CD4-positive, alpha-beta memory T cell (primary cell): ENCODE measurements around the gene CRLF2. TPM values are rescaled to one million over a fixed set of nuclear protein-coding genes. Genes with fewer than 3 reads are reported as not detected.
"Not testable (repeated sequence)": the region's sequence is repeated elsewhere in the genome, so short reads cannot be mapped to it uniquely, and the experiment has no call there.

Experiments used
- CTCF ChIA-PET: fragments of 350-600 bp; sonication (Branson Sonifier 250); formaldehyde crosslinking; loops from one replicate; lab custom pipeline; 2021; ENCODE audit warnings: inconsistent platforms; ENCODE audit not compliant: partially characterized antibody; lab: Charles Lee
- POLR2A ChIA-PET: fragments of 350-600 bp; sonication (Branson Sonifier 250); formaldehyde crosslinking; loops from one replicate; lab custom pipeline; 2021; ENCODE audit not compliant: partially characterized antibody; lab: Charles Lee
- DNase-seq, 5 donors: peaks; one replicate each; pipeline versions ENCODE4 v3.0.0 to v3.0.0-alpha.2; 2020 to 2022; ENCODE audit warnings: mixed read lengths in 1 of 5
- H3K27ac ChIP-seq: one replicate; pipeline ENCODE4 v1.7.0; 2013; ENCODE audit warnings: low read depth, low read length
- H3K27me3 ChIP-seq: 2 replicates; pipeline ENCODE4 v1.7.0; 2013; ENCODE audit warnings: mild to moderate bottlenecking, low read length, moderate library complexity; ENCODE audit not compliant: insufficient read depth
- H3K36me3 ChIP-seq: 2 replicates; pipeline ENCODE4 v1.7.0; 2013; ENCODE audit warnings: mild to moderate bottlenecking, low read length, moderate library complexity; ENCODE audit not compliant: insufficient read depth
- H3K4me1 ChIP-seq: 2 replicates; pipeline ENCODE4 v1.7.0; 2013; ENCODE audit warnings: mild to moderate bottlenecking, low read length, moderate library complexity; ENCODE audit not compliant: insufficient read depth
- H3K4me3 ChIP-seq, 2 donors: one replicate each; pipeline ENCODE4 v1.7.0; 2013; ENCODE audit warnings: low read length in 2 of 2, mild to moderate bottlenecking in 1 of 2
- H3K9me3 ChIP-seq, 2 donors: one replicate each; pipeline ENCODE4 v1.7.0; 2013; ENCODE audit warnings: low read length in 2 of 2, control low read depth in 1 of 2; ENCODE audit not compliant: control insufficient read depth in 1 of 2
- H3K27ac Mint-ChIP-seq, 7 donors: one replicate each; pipeline ENCODE4 v1.8.0; 2020 to 2021; ENCODE audit warnings: mixed read lengths in 7 of 7, mild to moderate bottlenecking in 6 of 7, inconsistent platforms in 3 of 7, moderate library complexity in 3 of 7
- H3K27me3 Mint-ChIP-seq, 2 donors: one replicate each; pipeline ENCODE4 v1.8.0; 2020 to 2021; ENCODE audit warnings: mixed read lengths in 2 of 2
- H3K36me3 Mint-ChIP-seq, 2 donors: one replicate each; pipeline ENCODE4 v1.8.0; 2020 to 2021; ENCODE audit warnings: mixed read lengths in 2 of 2, inconsistent platforms in 1 of 2, mild to moderate bottlenecking in 1 of 2
- H3K4me1 Mint-ChIP-seq, 4 donors: one replicate each; pipeline ENCODE4 v1.8.0; 2020 to 2021; ENCODE audit warnings: mixed read lengths in 4 of 4, mild to moderate bottlenecking in 1 of 4
- H3K4me3 Mint-ChIP-seq, 8 donors: one replicate each; pipeline ENCODE4 v1.8.0; 2020 to 2021; ENCODE audit warnings: mixed read lengths in 8 of 8, mild to moderate bottlenecking in 7 of 8, moderate library complexity in 6 of 8, inconsistent platforms in 3 of 8
- H3K9me3 Mint-ChIP-seq, 8 donors: one replicate each; pipeline ENCODE4 v1.8.0; 2020 to 2021; ENCODE audit warnings: mixed read lengths in 8 of 8, mild to moderate bottlenecking in 5 of 8, inconsistent platforms in 3 of 8, moderate library complexity in 1 of 8
- intact Hi-C: fragments of 100-400 bp; cut with micrococcal nuclease; formaldehyde crosslinking; loops from one replicate; pipeline ENCODE4 v1.15.1; 2023
- polyA plus RNA-seq, 2 donors: library from polyadenylated mRNA; unstranded; fragments of 300-500 nt; fragmentation: Illumina TruSeq; gene quantifications; one replicate each; pipeline ENCODE4 v1.2.3, GENCODE V29; 2021
- total RNA-seq, 2 experiments: library from RNA; stranded (reverse); gene quantifications; one replicate each; pipeline ENCODE4 v1.2.3, GENCODE V29; 2021

The CRLF2 gene
- total and polyA plus RNA-seq, 4 experiments from 2014 or later: 0.19 to 0.38 TPM; not detected in 2

- H3K27me3 ChIP-seq, DNase-seq, POLR2A ChIA-PET, H3K4me1 Mint-ChIP-seq, H3K4me1 ChIP-seq, H3K4me3 Mint-ChIP-seq, H3K36me3 Mint-ChIP-seq, H3K9me3 ChIP-seq, H3K9me3 Mint-ChIP-seq, intact Hi-C loops, CTCF ChIA-PET, H3K4me3 ChIP-seq, H3K36me3 ChIP-seq, H3K27ac ChIP-seq, H3K27me3 Mint-ChIP-seq: not testable (repeated sequence)
- H3K27ac Mint-ChIP-seq: peak overlapping the region in 1 of 7 donors; percentile 60
Observed at GRCh38 chrX:1174609-1175545, 37.6 kb downstream of the CRLF2 start.

- CTCF ChIA-PET, POLR2A ChIA-PET, H3K27ac ChIP-seq, intact Hi-C loops, H3K4me3 ChIP-seq, H3K4me1 ChIP-seq, H3K27me3 ChIP-seq, H3K9me3 ChIP-seq, H3K36me3 Mint-ChIP-seq, DNase-seq, H3K9me3 Mint-ChIP-seq, H3K36me3 ChIP-seq, H3K4me3 Mint-ChIP-seq, H3K4me1 Mint-ChIP-seq, H3K27me3 Mint-ChIP-seq: not testable (repeated sequence)
- peak overlapping the region in 1 of 7 donors; percentile 49 for H3K27ac Mint-ChIP-seq
Observed at GRCh38 chrX:1173435-1173834, 39.0 kb downstream of the CRLF2 start.

GRCh38 chrX:1172496-1172895 is 40.0 kb downstream of the CRLF2 start:
- ChIA-PET CTCF (no interaction called here), POLR2A (no interaction called here)
- DNase-seq: no peak
- no peaks in the 10 kb centered on the region for H3K27me3 Mint-ChIP-seq
- H3K4me1 Mint-ChIP-seq: peaks cover under 1 to 4% (median 2%) of the 10 kb centered on the region in 4 donors
- intact Hi-C loops: no loop called here
- H3K4me1 ChIP-seq: no peaks in the 10 kb centered on the region
- H3K27ac ChIP-seq: no peak overlapping the region
- no peak overlapping the region for H3K4me3 ChIP-seq
- H3K27me3 ChIP-seq: no peaks in the 10 kb centered on the region
- H3K36me3 ChIP-seq: no peaks in the 10 kb centered on the region
- H3K4me3 Mint-ChIP-seq: no peak overlapping the region
- no peaks in the 10 kb centered on the region for H3K36me3 Mint-ChIP-seq
- no peaks in the 10 kb centered on the region for H3K9me3 ChIP-seq
- peaks cover 0 to 3% (median 0%) of the 10 kb centered on the region in 8 donors for H3K9me3 Mint-ChIP-seq
- no peak overlapping the region for H3K27ac Mint-ChIP-seq

GRCh38 chrX:1171915-1172314 is 40.5 kb downstream of the CRLF2 start:
- H3K36me3 Mint-ChIP-seq, CTCF ChIA-PET, H3K27me3 Mint-ChIP-seq, H3K4me1 ChIP-seq, H3K9me3 ChIP-seq, H3K4me1 Mint-ChIP-seq, H3K4me3 ChIP-seq, DNase-seq, H3K9me3 Mint-ChIP-seq, intact Hi-C loops, H3K36me3 ChIP-seq, POLR2A ChIA-PET, H3K27ac ChIP-seq, H3K27me3 ChIP-seq, H3K4me3 Mint-ChIP-seq: not testable (repeated sequence)
- H3K27ac Mint-ChIP-seq: peak overlapping the region in 1 of 7 donors; percentile 30

GRCh38 chrX:1170243-1170642 is 42.2 kb downstream of the CRLF2 start:
- Mint-ChIP-seq H3K9me3 (no peaks in the 10 kb centered on the region), H3K27me3 (peaks cover 2% of the 10 kb centered on the region in 2 donors), H3K4me1 (peaks cover 7 to 11% (median 9%) of the 10 kb centered on the region in 4 donors), H3K27ac (no peak overlapping the region), H3K36me3 (no peaks in the 10 kb centered on the region), H3K4me3 (no peak overlapping the region)
- H3K27me3 ChIP-seq: no peaks in the 10 kb centered on the region
- H3K36me3 ChIP-seq: no peaks in the 10 kb centered on the region
- no peaks in the 10 kb centered on the region for H3K9me3 ChIP-seq
- ChIA-PET CTCF (no interaction called here), POLR2A (no interaction called here)
- intact Hi-C loops: no loop called here
- no peak for DNase-seq
- no peak overlapping the region for H3K27ac ChIP-seq
- no peaks in the 10 kb centered on the region for H3K4me1 ChIP-seq
- H3K4me3 ChIP-seq: no peak overlapping the region

GRCh38 chrX:1169189-1169588 is 43.3 kb downstream of the CRLF2 start:
- intact Hi-C loops: no loop called here

GRCh38 chrX:1167918-1168481 is 44.4 kb downstream of the CRLF2 start:
- H3K4me3 Mint-ChIP-seq: no peak overlapping the region
- CTCF ChIA-PET: no interaction called here

More at GRCh38 chrX:1169189-1169588, 43.3 kb downstream of the CRLF2 start:
- Histone ChIP-seq H3K9me3 (no peaks in the 10 kb centered on the region), H3K36me3 (no peaks in the 10 kb centered on the region), H3K4me1 (no peaks in the 10 kb centered on the region), H3K4me3 (no peak overlapping the region), H3K27ac (no peak overlapping the region), H3K27me3 (no peaks in the 10 kb centered on the region)
- H3K9me3 Mint-ChIP-seq: no peaks in the 10 kb centered on the region
- no peaks in the 10 kb centered on the region for H3K36me3 Mint-ChIP-seq
- CTCF ChIA-PET: no interaction called here
- no peak for DNase-seq
- H3K27me3 Mint-ChIP-seq: peaks cover 2 to 4% of the 10 kb centered on the region in 2 donors
- H3K27ac Mint-ChIP-seq: no peak overlapping the region
- H3K4me1 Mint-ChIP-seq: peaks cover 10 to 12% (median 11%) of the 10 kb centered on the region in 4 donors
- POLR2A ChIA-PET: no interaction called here
- H3K4me3 Mint-ChIP-seq: no peak overlapping the region

More at GRCh38 chrX:1167918-1168481, 44.4 kb downstream of the CRLF2 start:
- H3K9me3 Mint-ChIP-seq: no peaks in the 10 kb centered on the region
- no peak overlapping the region for H3K27ac ChIP-seq
- no peaks in the 10 kb centered on the region for H3K27me3 ChIP-seq
- H3K9me3 ChIP-seq: no peaks in the 10 kb centered on the region
- H3K4me3 ChIP-seq: no peak overlapping the region
- H3K4me1 Mint-ChIP-seq: peaks cover 11 to 16% (median 12%) of the 10 kb centered on the region in 4 donors
- intact Hi-C loops: no loop called here
- DNase-seq: no peak
- no peaks in the 10 kb centered on the region for H3K4me1 ChIP-seq
- H3K27ac Mint-ChIP-seq: no peak overlapping the region
- POLR2A ChIA-PET: no interaction called here
- no peaks in the 10 kb centered on the region for H3K36me3 Mint-ChIP-seq
- H3K27me3 Mint-ChIP-seq: peaks cover 5 to 6% of the 10 kb centered on the region in 2 donors
- no peaks in the 10 kb centered on the region for H3K36me3 ChIP-seq
